ES-I3 (cell line): ENCODE measurements around the gene PHAF1.
"Not testable (repeated sequence)": the region's sequence is repeated elsewhere in the genome, so short reads cannot be mapped to it uniquely, and the experiment has no call there.

Source experiments
- H3K36me3 ChIP-seq: 2 replicates; pipeline ENCODE4 v1.6.1; 2013; ENCODE audit warnings: mild to moderate bottlenecking, low read length, control low read depth, moderate library complexity; ENCODE audit not compliant: insufficient read depth
- H3K4me1 ChIP-seq: 2 replicates; pipeline ENCODE4 v1.6.1; 2013; ENCODE audit warnings: mild to moderate bottlenecking, control low read depth, low read length; ENCODE audit not compliant: insufficient read depth
- H3K9ac ChIP-seq: 2 replicates; pipeline ENCODE4 v1.6.1; 2013; ENCODE audit warnings: low read depth, mild to moderate bottlenecking, low read length, moderate library complexity
- H3K9me3 ChIP-seq: 2 replicates; pipeline ENCODE4 v1.6.1; 2013; ENCODE audit warnings: mild to moderate bottlenecking, low read length, moderate library complexity; ENCODE audit not compliant: control insufficient read depth, insufficient read depth

The PHAF1 gene

DNA sequence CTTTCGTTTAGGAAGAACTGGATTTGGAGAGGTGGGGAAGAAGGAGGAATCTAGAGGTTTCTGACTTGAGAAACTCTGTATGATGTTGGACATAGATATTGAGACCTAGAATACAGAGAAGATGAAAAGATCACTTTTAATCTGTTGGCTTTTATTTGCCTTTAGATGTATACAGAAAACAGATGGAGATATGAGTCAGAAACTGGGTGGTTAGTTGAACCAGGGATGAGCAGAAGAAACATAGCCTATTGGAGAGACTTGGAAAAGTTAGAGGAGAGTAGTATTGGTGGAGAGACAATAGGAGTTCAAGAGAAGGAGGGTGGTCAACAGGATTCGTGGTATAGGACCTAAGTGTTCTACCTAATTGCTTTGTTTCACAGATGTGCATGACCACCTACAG is 5.1 kb downstream of the PHAF1 start:
- Histone ChIP-seq H3K9ac (no peak overlapping the region), H3K4me1 (peaks cover 12% of the 10 kb centered on the region; the same call in 1 of the 2 replicates), H3K9me3 (no peaks in the 10 kb centered on the region), H3K36me3 (no peaks in the 10 kb centered on the region)

DNA sequence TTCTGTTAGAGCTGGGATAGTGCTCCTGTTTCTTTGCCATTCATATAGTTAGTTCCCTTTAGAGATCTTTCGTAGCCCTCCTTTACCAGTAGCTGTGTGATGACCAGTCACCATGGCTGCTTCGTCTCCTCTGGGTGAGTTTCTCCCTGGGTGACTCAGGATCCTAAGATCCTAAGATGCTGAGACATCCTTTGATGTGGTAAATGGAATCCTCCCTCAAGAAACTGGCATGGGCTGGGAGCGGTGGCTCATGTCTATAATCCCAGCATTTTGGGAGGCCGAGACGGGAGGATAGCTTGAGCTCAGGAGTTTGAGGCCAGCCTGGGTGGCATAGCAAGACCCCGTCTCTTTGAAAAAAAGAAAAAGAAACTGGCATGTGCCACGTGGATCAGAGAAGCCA is 5.9 kb downstream of the PHAF1 start:
- H3K4me1 ChIP-seq = peaks cover 10% of the 10 kb centered on the region; the same call in 1 of the 2 replicates
- no peaks in the 10 kb centered on the region for H3K36me3 ChIP-seq
- H3K9me3 ChIP-seq = no peaks in the 10 kb centered on the region
- no peak overlapping the region for H3K9ac ChIP-seq

DNA sequence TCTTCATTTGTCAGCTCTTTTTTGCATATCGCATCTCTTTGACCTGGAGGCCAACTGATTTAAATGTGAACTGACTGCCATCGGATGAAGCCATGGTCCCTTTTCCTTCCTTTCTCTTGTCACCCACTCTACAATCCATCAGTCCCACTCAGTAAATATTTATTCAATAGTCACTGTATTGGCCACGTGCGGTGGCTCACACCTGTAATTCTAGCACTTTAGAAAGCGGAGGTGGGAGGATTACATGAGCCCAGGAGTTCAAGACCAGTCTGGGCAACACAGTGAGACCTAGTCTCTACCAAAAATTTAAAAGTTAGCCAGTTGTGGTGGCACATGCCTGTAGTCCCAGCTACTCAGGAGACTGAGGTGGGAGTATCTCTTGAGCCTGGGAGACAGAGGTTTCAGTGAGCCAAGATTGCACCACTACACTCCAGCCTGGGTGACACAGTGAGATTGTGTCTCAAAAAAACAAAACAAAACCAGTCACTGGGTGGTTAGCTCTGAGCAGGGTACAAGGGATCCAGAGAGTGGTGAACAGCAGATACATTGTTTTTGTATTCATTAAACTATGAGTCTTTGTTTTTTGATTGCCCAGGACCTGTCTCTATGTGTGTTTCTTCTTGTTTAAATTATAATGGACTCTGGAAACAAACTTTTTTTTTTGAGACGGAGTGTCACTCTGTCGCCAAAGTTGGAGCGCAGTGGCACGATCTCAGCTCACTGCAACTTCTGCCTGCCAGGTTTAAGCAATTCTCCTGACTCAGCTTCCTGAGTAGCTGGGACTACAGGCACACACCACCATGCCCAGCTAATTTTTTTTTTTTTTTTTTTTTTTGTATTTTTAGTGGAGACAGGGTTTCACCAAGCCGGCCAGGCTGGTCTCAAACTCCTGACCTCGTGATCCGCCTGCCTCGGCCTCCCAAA is 6.9 kb downstream of the PHAF1 start:
- Histone ChIP-seq H3K9ac (no peak overlapping the region), H3K36me3 (no peaks in the 10 kb centered on the region), H3K4me1 (peaks cover 4% of the 10 kb centered on the region; the same call in 1 of the 2 replicates)

DNA sequence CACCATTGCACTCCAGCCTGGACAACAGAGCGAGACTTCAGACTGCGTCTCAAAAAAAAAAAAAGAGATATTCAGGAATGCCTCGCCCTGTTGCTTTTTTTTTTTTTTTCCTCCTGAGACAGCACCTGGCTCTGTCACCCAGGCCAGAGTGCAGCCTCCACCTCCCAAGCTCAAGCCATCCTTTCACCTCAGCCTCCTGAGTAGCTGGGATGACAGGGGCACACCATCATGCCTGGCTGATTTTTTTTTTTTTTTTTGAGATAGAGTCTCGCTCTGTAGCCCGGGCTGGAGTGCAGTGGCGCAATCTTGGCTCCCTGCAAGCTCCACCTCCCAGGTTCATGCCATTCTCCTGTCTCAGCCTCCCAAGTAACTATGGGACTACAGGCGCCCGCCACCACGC is 8.0 kb downstream of the PHAF1 start:
- no peak overlapping the region for H3K9ac ChIP-seq
- H3K4me1 ChIP-seq = peaks cover 4% of the 10 kb centered on the region; the same call in 1 of the 2 replicates
- no peaks in the 10 kb centered on the region for H3K36me3 ChIP-seq
- H3K9me3 ChIP-seq = no peaks in the 10 kb centered on the region

More for the DNA sequence above, 6.9 kb downstream of the PHAF1 start:
- H3K9me3 ChIP-seq = no peaks in the 10 kb centered on the region

DNA sequence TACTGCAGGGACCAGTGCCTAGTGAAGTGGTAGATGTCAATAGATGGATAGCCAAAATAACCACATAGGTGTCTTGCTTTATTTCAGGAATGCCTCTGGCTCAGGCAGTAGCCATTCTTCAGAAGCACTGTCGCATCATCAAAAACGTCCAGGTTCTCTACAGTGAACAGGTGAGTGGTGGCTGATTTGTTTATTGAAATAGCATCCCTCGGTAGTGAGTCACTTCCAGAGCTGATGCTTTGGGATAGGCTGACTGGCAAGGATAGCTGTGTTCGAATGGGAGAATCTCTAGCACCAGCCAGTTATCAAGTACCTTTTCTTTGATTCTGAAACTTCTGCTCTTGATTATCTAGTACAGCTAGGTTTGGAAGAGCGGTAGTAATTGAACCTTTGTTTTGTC is 10.3 kb downstream of the PHAF1 start:
- Histone ChIP-seq H3K4me1 (peaks cover 4% of the 10 kb centered on the region; the same call in 1 of the 2 replicates), H3K9ac (no peak overlapping the region), H3K36me3 (no peaks in the 10 kb centered on the region; the same call in 1 of the 2 replicates)

DNA sequence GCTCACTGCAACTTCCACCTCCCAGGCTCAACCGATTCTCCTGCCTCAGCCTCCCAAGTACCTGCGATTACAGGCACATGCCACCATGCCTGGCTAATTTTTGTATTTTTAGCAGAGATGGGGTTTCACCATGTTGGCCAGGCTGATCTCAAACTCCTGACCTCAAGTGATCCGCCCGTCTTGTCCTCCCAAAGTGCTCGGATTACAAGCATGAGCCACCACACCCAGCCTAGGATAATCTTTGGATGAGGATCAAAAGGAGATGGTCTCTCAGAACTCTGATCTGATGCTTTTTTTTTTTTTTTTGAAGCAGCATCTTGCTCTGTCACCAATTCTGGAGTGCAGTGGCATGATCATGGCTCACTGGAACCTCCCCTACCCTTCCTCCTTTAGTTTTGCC is 13.1 kb downstream of the PHAF1 start:
- not testable (repeated sequence) for H3K4me1 ChIP-seq, H3K9ac ChIP-seq, H3K36me3 ChIP-seq, H3K9me3 ChIP-seq

More for the DNA sequence above, 10.3 kb downstream of the PHAF1 start:
- H3K9me3 ChIP-seq = no peaks in the 10 kb centered on the region

DNA sequence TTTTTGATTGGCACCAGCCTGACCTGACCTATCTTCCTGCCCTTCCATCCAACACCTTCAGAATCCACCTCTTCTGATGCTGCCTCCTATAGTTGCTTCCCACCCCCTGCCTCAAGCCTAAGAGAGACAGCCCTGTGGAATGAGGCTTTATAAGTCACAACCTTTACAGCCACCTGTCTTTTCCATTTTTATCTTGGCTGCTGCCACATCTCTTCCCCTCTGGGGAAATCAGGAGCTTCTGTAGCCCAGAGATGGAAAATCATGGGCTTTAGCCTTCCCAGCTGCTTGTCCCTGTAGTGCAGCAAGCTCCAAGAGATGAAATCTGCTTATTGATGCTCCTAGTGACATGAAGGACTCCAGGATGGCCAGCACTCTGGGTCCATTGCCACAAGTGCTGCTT is 18.7 kb downstream of the PHAF1 start:
- H3K9ac ChIP-seq = no peak overlapping the region
- H3K4me1 ChIP-seq = no peaks in the 10 kb centered on the region
- H3K36me3 ChIP-seq = peaks cover 6% of the 10 kb centered on the region; the same call in 1 of the 2 replicates
- no peaks in the 10 kb centered on the region for H3K9me3 ChIP-seq

DNA sequence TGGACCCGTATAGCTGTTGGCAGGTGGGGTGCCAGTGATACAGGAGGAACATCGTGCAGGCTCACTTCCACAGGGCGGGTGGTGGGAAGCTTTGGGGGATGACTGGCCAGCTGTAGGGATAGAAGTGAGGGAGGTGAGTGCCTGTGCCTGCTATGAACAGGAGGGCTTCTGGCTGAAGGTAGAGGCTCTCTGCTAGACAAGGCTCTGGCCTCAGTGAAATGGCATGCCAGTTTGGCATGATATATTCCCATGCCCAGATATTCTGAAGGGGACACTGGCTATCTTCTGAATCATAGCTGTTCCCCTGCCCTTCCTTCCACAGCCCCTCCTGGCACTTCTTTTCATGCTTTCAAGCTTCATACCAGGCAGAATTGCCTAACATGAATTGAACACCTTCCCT is 19.1 kb downstream of the PHAF1 start:
- no peak overlapping the region for H3K9ac ChIP-seq
- H3K36me3 ChIP-seq = peaks cover 6% of the 10 kb centered on the region; the same call in 1 of the 2 replicates
- no peaks in the 10 kb centered on the region for H3K9me3 ChIP-seq
- no peaks in the 10 kb centered on the region for H3K4me1 ChIP-seq

DNA sequence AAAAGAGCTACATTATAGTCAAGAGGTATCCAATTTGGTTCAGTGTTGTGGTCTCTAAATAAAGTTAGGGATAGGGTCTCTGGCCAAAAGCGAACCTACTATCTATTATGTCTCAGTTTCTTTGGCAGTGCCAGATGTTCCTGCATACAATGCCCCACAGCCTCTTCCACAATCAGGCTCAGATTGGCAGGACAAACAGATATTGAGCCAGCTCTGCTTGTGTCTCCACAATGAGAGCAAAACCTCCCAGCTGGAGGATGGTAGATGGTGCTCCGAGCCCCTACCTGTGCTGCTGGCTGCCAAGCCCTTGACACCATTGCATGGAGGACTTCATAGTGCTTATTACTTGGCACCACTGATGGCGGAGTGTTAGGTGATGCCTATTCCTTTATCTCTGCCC is 19.7 kb downstream of the PHAF1 start:
- no peaks in the 10 kb centered on the region for H3K4me1 ChIP-seq
- peaks cover 6% of the 10 kb centered on the region; the same call in 1 of the 2 replicates for H3K36me3 ChIP-seq
- no peak overlapping the region for H3K9ac ChIP-seq

DNA sequence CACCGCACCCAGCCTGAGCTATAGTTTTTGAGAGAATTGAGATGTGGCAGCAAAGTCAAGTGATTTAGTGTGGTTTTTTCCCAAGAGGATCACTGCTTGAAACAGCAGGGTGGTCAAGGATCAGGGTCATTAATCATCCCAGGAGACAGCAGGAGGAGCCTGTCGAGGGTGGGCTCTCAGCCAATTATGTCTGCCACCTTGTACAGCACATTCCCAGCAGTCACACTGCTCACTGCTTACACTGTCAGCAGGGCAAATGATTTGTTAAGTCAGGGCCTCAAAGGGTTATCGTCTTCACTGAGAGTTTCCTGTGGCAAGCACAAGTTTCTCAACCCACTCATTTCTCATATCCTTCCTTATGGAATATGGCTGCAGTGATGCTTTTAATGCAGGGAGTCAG is 27.9 kb downstream of the PHAF1 start:
- Histone ChIP-seq H3K9me3 (no peaks in the 10 kb centered on the region), H3K9ac (no peak overlapping the region), H3K36me3 (peaks cover 21% of the 10 kb centered on the region), H3K4me1 (no peaks in the 10 kb centered on the region)

More for the DNA sequence above, 19.7 kb downstream of the PHAF1 start:
- H3K9me3 ChIP-seq = no peaks in the 10 kb centered on the region

DNA sequence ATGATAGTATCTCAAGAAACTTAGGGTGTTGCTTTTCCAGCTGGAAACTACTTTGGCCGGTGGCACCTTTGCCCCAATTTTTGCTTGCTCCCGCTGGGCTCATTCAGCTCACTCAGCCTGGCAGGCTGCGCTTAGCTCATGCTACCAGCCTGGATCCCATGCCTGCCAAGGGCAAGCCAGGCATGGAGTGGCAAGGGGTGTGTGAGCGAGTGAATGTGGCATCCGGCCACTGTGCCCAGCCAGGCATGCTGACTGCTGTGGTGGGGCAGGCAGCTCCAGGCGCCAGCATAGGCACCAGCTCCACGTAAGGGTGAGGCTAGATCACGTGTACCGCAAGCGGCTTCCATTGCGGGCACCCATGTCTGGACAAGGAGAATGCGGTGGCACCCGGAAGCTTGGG is 31.6 kb downstream of the PHAF1 start:
- Histone ChIP-seq H3K36me3 (peaks cover 35% of the 10 kb centered on the region), H3K9ac (no peak overlapping the region), H3K9me3 (no peaks in the 10 kb centered on the region), H3K4me1 (no peaks in the 10 kb centered on the region)

DNA sequence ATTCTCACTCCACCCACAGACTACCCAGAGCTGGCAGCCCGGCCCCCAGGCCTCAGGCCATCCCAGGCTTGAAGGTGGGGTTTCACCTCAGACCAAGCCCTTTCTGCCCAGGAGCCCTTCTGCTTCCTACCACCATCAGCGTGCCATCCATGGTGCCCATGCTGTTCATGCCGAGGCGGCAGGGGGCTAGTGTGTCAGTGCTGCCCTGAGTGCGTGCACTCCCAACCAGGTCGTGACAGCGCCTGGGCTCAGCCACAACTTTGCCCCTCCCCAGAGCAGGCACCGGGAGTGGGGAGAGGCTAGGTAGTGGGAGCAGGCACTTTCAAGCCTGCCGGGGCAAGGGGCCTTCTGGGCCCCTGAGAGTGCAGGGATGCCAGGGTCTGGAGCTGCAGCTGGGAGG is 32.6 kb downstream of the PHAF1 start:
- Histone ChIP-seq H3K36me3 (peaks cover 35% of the 10 kb centered on the region), H3K9ac (no peak overlapping the region), H3K4me1 (no peaks in the 10 kb centered on the region), H3K9me3 (no peaks in the 10 kb centered on the region)

DNA sequence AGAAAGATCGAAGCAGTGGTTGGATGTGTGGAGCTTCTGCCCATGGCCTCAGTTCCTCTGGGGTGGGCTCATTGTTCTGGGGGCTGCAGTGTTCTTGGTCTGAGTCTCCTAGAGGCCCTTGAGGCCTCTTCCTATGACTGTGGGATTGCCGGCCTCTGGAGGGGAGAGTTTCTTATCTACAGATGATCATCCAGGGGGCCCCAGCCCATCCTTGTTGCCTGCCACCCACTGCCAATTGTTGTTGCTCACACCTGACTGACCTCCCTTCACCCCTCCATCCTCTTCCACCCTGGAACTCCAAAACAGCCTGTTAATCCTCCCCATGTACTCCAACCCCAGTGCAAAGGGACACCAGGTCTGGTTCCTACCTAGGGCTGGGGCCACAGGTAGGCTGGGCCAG is 35.2 kb downstream of the PHAF1 start:
- Histone ChIP-seq H3K9me3 (no peaks in the 10 kb centered on the region), H3K9ac (no peak overlapping the region), H3K4me1 (no peaks in the 10 kb centered on the region), H3K36me3 (peaks cover 33% of the 10 kb centered on the region)

DNA sequence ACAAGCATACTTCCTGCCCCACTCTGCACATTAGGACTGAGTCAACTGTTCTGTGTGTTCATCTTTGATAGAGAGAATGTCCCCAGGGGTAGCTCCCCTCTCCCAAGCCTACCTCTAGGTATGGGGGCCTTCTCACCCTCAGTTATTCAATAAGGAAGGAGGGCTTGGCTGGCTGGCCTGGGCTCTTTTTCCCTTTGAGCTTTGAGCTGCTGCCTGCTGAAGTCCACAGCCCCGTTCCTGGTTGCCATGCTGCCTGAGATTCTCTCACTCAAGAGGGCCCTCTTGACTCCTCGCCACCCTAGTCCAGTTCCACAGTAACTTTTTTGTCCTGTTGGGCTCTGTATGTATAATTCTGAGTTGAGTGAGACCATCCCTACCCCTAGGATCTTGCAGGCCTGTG is 36.0 kb downstream of the PHAF1 start:
- no peaks in the 10 kb centered on the region for H3K9me3 ChIP-seq
- H3K4me1 ChIP-seq = no peaks in the 10 kb centered on the region
- H3K9ac ChIP-seq = no peak overlapping the region
- H3K36me3 ChIP-seq = peaks cover 27% of the 10 kb centered on the region
